HEK293 (cell line): ENCODE results near the gene NUP43.

ENCODE experiments used
- GLIS2 ChIP-seq: fragments of 450-650 bp; formaldehyde crosslinking; IDR thresholded peaks from 2 replicates; pipeline ENCODE4 v1.5.1; 2016; ENCODE audit warnings: missing biosample characterization, missing genetic modification characterization
- IKZF3 ChIP-seq: fragments of 450-650 bp; IDR thresholded peaks from 2 replicates; pipeline ENCODE4 v1.5.0; 2018; ENCODE audit warnings: missing biosample characterization, mild to moderate bottlenecking, missing genetic modification characterization, moderate library complexity
- KLF1 ChIP-seq: fragments of 450-650 bp; formaldehyde crosslinking; IDR thresholded peaks from 2 replicates; pipeline ENCODE4 v1.5.1; 2016; ENCODE audit warnings: missing biosample characterization, missing genetic modification characterization
- KLF10 ChIP-seq: fragments of 450-650 bp; IDR thresholded peaks from 2 replicates; pipeline ENCODE4 v1.5.1; 2018; ENCODE audit warnings: missing biosample characterization, mild to moderate bottlenecking, missing genetic modification characterization
- KLF16 ChIP-seq: fragments of 450-650 bp; formaldehyde crosslinking; IDR thresholded peaks from 2 replicates; pipeline ENCODE4 v1.5.1; 2017; ENCODE audit warnings: missing biosample characterization, missing genetic modification characterization
- OSR2 ChIP-seq: fragments of 450-650 bp; formaldehyde crosslinking; IDR thresholded peaks from 2 replicates; pipeline ENCODE4 v1.5.1; 2016; ENCODE audit warnings: missing biosample characterization, missing genetic modification characterization
- RBAK ChIP-seq: fragments of 450-650 bp; formaldehyde crosslinking; IDR thresholded peaks from 2 replicates; pipeline ENCODE4 v1.5.1; 2016; ENCODE audit warnings: missing biosample characterization, missing genetic modification characterization
- REST ChIP-seq: fragments of 450-650 bp; formaldehyde crosslinking; IDR thresholded peaks from 2 replicates; pipeline ENCODE4 v1.5.1; 2016; ENCODE audit warnings: missing biosample characterization, missing genetic modification characterization
- YY1 ChIP-seq: fragments of 450-650 bp; formaldehyde crosslinking; IDR thresholded peaks from 2 replicates; pipeline ENCODE4 v1.5.1; 2018; ENCODE audit warnings: missing biosample characterization, missing genetic modification characterization
- ZFHX2 ChIP-seq: fragments of 450-650 bp; formaldehyde crosslinking; conservative IDR thresholded peaks from 2 replicates; pipeline ENCODE4 v1.5.1; 2016; ENCODE audit warnings: missing biosample characterization, missing genetic modification characterization
- ZNF10 ChIP-seq: fragments of 450-650 bp; formaldehyde crosslinking; IDR thresholded peaks from 2 replicates; pipeline ENCODE4 v1.5.1; 2017; ENCODE audit warnings: missing biosample characterization, missing genetic modification characterization
- ZNF16 ChIP-seq: fragments of 450-650 bp; formaldehyde crosslinking; IDR thresholded peaks from 2 replicates; pipeline ENCODE4 v1.5.1; 2016; ENCODE audit warnings: low read depth, missing biosample characterization, missing genetic modification characterization
- ZNF2 ChIP-seq: fragments of 450-650 bp; formaldehyde crosslinking; IDR thresholded peaks from 2 replicates; pipeline ENCODE4 v1.5.1; 2016; ENCODE audit warnings: missing biosample characterization, missing genetic modification characterization
- ZNF37A ChIP-seq: fragments of 450-650 bp; IDR thresholded peaks from 2 replicates; pipeline ENCODE4 v1.5.1; 2018; ENCODE audit warnings: missing biosample characterization, missing genetic modification characterization
- ZNF510 ChIP-seq: fragments of 450-650 bp; formaldehyde crosslinking; IDR thresholded peaks from 2 replicates; pipeline ENCODE4 v1.5.1; 2018; ENCODE audit warnings: mild to moderate bottlenecking, missing genetic modification characterization, missing biosample characterization; ENCODE audit not compliant: insufficient replicate concordance
- ZNF514 ChIP-seq: fragments of 450-650 bp; formaldehyde crosslinking; IDR thresholded peaks from 2 replicates; pipeline ENCODE4 v1.5.1; 2016; ENCODE audit warnings: missing biosample characterization, missing genetic modification characterization
- ZNF521 ChIP-seq: fragments of 450-650 bp; formaldehyde crosslinking; IDR thresholded peaks from 2 replicates; pipeline ENCODE4 v1.5.1; 2017; ENCODE audit warnings: missing biosample characterization, mild to moderate bottlenecking, missing genetic modification characterization
- ZNF529 ChIP-seq: fragments of 450-650 bp; formaldehyde crosslinking; IDR thresholded peaks from 2 replicates; pipeline ENCODE4 v1.5.1; 2017; ENCODE audit warnings: missing genetic modification characterization, missing biosample characterization; ENCODE audit not compliant: insufficient replicate concordance
- ZNF558 ChIP-seq: fragments of 450-650 bp; formaldehyde crosslinking; IDR thresholded peaks from 2 replicates; pipeline ENCODE4 v1.5.1; 2016; ENCODE audit warnings: missing biosample characterization, missing genetic modification characterization
- ZNF624 ChIP-seq: fragments of 450-650 bp; formaldehyde crosslinking; IDR thresholded peaks from 2 replicates; pipeline ENCODE4 v1.5.1; 2017; ENCODE audit warnings: missing biosample characterization, missing genetic modification characterization
- ZNF658 ChIP-seq: fragments of 450-650 bp; formaldehyde crosslinking; IDR thresholded peaks from 2 replicates; pipeline ENCODE4; 2016; ENCODE audit warnings: missing biosample characterization, missing genetic modification characterization
- ZNF670 ChIP-seq: fragments of 450-650 bp; formaldehyde crosslinking; IDR thresholded peaks from 2 replicates; pipeline ENCODE4 v1.5.1; 2016; ENCODE audit warnings: missing biosample characterization, missing genetic modification characterization, low read depth
- ZNF747 ChIP-seq: fragments of 450-650 bp; formaldehyde crosslinking; IDR thresholded peaks from 2 replicates; pipeline ENCODE4 v1.5.1; 2016; ENCODE audit warnings: missing biosample characterization, missing genetic modification characterization
- ZNF76 ChIP-seq: fragments of 450-650 bp; formaldehyde crosslinking; IDR thresholded peaks from 2 replicates; pipeline ENCODE4; 2016; ENCODE audit warnings: low read depth, missing biosample characterization, missing genetic modification characterization, borderline replicate concordance
- ZNF791 ChIP-seq: fragments of 450-650 bp; formaldehyde crosslinking; IDR thresholded peaks from 2 replicates; pipeline ENCODE4 v1.5.1; 2016; ENCODE audit warnings: missing biosample characterization, missing genetic modification characterization
- TF ChIP-seq, protein P1 (sequence below): fragments of 450-650 bp; formaldehyde crosslinking; conservative IDR thresholded peaks from 2 replicates; pipeline ENCODE4 v1.5.1; 2016; ENCODE audit warnings: low read depth, missing biosample characterization, missing genetic modification characterization
- TF ChIP-seq, protein P2 (sequence below): fragments of 450-650 bp; formaldehyde crosslinking; IDR thresholded peaks from 2 replicates; pipeline ENCODE4 v1.5.1; 2016; ENCODE audit warnings: missing biosample characterization, missing genetic modification characterization
- TF ChIP-seq, protein P3 (sequence below): fragments of 450-650 bp; formaldehyde crosslinking; IDR thresholded peaks from 2 replicates; pipeline ENCODE4; 2016; ENCODE audit warnings: missing biosample characterization, missing genetic modification characterization
- TF ChIP-seq, protein P4 (sequence below): fragments of 450-650 bp; IDR thresholded peaks from 2 replicates; pipeline ENCODE4 v1.5.1; 2018; ENCODE audit warnings: missing biosample characterization, mild to moderate bottlenecking, missing genetic modification characterization

Gene NUP43

DNA sequence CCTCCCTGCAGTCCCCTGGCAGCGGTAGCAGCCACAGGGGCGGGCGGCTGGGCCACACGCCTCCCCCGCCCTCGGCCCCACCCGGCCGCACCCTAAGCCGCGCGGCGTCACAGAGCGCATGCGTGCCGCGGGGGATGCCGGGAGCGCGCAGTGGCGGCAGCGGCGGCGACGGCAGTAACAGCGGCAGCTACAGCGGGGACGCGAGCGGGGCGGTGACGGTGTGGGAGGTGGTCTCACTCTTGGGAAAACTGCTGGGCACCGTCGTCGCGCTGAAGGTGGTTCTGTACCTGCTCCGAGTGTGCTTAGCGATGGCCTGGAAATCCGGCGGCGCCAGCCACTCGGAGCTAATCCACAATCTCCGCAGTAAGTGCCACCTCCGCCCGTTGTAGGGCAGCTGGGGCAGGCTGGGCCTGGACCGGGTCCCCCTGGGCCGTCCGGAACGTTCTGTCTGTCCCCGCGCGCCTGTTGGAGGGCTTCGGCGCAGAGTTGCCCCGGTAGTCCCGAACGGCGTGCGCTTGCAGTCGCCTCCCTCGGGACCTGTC lies 3.3 kb upstream of the NUP43 start, which contains the start of gene PCMT1 (continued):
- TF ChIP-seq IKZF3 (tag by site-specific recombination) (no peak), ZNF76 (tag by site-specific recombination) (peak; percentile 91), KLF1 (peak; percentile 94), ZNF670 (no peak), ZNF624 (tag by site-specific recombination) (no peak), ZNF521 (tag by site-specific recombination) (no peak), ZNF658 (tag by site-specific recombination) (no peak), RBAK (tag by site-specific recombination) (no peak), ZNF37A (tag by site-specific recombination) (no peak), YY1 (tag by site-specific recombination) (peak; percentile 43; the same call in 1 of the 2 replicates), ZNF747 (tag by site-specific recombination) (no peak), OSR2 (peak; percentile 93), ZNF558 (tag by site-specific recombination) (no peak), ZNF529 (no peak), ZNF510 (tag by site-specific recombination) (no peak), ZNF791 (tag by site-specific recombination) (no peak), ZFHX2 (no peak; the same call in 1 of the 2 replicates), KLF16 (tag by site-specific recombination) (no peak; the same call in 1 of the 2 replicates), ZNF10 (tag by site-specific recombination) (no peak), ZNF514 (tag by site-specific recombination) (no peak), ZNF16 (no peak), KLF10 (tag by site-specific recombination) (no peak; the same call in 1 of the 2 replicates), ZNF2 (peak; percentile 63; the same call in 1 of the 2 replicates), REST (tag by site-specific recombination) (no peak), GLIS2 (no peak)
- TF ChIP-seq, protein P1, sequence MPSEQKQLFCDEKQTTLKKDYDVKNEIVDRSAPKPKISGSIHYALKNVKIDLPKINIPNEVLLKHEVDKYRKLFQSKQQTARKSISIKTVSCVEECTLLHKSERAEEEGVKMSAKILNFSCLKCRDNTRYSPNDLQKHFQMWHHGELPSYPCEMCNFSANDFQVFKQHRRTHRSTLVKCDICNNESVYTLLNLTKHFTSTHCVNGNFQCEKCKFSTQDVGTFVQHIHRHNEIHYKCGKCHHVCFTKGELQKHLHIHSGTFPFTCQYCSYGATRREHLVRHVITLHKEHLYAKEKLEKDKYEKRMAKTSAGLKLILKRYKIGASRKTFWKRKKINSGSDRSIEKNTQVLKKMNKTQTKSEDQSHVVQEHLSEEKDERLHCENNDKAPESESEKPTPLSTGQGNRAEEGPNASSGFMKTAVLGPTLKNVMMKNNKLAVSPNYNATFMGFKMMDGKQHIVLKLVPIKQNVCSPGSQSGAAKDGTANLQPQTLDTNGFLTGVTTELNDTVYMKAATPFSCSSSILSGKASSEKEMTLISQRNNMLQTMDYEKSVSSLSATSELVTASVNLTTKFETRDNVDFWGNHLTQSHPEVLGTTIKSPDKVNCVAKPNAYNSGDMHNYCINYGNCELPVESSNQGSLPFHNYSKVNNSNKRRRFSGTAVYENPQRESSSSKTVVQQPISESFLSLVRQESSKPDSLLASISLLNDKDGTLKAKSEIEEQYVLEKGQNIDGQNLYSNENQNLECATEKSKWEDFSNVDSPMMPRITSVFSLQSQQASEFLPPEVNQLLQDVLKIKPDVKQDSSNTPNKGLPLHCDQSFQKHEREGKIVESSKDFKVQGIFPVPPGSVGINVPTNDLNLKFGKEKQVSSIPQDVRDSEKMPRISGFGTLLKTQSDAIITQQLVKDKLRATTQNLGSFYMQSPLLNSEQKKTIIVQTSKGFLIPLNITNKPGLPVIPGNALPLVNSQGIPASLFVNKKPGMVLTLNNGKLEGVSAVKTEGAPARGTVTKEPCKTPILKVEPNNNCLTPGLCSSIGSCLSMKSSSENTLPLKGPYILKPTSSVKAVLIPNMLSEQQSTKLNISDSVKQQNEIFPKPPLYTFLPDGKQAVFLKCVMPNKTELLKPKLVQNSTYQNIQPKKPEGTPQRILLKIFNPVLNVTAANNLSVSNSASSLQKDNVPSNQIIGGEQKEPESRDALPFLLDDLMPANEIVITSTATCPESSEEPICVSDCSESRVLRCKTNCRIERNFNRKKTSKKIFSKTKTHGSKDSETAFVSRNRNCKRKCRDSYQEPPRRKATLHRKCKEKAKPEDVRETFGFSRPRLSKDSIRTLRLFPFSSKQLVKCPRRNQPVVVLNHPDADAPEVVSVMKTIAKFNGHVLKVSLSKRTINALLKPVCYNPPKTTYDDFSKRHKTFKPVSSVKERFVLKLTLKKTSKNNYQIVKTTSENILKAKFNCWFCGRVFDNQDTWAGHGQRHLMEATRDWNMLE, result no peak
- TF ChIP-seq, protein P2, sequence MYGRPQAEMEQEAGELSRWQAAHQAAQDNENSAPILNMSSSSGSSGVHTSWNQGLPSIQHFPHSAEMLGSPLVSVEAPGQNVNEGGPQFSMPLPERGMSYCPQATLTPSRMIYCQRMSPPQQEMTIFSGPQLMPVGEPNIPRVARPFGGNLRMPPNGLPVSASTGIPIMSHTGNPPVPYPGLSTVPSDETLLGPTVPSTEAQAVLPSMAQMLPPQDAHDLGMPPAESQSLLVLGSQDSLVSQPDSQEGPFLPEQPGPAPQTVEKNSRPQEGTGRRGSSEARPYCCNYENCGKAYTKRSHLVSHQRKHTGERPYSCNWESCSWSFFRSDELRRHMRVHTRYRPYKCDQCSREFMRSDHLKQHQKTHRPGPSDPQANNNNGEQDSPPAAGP (tag by site-specific recombination), result 0 out of 2 replicates have a peak, but pooled peaks have one; percentile 40
- TF ChIP-seq, protein P3, sequence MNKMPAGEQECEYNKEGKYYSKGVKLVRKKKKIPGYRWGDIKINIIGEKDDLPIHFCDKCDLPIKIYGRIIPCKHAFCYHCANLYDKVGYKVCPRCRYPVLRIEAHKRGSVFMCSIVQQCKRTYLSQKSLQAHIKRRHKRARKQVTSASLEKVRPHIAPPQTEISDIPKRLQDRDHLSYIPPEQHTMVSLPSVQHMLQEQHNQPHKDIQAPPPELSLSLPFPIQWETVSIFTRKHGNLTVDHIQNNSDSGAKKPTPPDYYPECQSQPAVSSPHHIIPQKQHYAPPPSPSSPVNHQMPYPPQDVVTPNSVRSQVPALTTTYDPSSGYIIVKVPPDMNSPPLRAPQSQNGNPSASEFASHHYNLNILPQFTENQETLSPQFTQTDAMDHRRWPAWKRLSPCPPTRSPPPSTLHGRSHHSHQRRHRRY, result no peak
- TF ChIP-seq, protein P4, sequence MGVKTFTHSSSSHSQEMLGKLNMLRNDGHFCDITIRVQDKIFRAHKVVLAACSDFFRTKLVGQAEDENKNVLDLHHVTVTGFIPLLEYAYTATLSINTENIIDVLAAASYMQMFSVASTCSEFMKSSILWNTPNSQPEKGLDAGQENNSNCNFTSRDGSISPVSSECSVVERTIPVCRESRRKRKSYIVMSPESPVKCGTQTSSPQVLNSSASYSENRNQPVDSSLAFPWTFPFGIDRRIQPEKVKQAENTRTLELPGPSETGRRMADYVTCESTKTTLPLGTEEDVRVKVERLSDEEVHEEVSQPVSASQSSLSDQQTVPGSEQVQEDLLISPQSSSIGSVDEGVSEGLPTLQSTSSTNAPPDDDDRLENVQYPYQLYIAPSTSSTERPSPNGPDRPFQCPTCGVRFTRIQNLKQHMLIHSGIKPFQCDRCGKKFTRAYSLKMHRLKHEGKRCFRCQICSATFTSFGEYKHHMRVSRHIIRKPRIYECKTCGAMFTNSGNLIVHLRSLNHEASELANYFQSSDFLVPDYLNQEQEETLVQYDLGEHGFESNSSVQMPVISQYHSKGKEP, result 0 out of 2 replicates have a peak, but pooled peaks have one; percentile 5
